Measurements from ENCODE around the gene TNFRSF18.

GRCh38 chr1:1215080-1215676 is 8.8 kb upstream of the TNFRSF18 start:
- TF ChIP-seq, protein P1, sequence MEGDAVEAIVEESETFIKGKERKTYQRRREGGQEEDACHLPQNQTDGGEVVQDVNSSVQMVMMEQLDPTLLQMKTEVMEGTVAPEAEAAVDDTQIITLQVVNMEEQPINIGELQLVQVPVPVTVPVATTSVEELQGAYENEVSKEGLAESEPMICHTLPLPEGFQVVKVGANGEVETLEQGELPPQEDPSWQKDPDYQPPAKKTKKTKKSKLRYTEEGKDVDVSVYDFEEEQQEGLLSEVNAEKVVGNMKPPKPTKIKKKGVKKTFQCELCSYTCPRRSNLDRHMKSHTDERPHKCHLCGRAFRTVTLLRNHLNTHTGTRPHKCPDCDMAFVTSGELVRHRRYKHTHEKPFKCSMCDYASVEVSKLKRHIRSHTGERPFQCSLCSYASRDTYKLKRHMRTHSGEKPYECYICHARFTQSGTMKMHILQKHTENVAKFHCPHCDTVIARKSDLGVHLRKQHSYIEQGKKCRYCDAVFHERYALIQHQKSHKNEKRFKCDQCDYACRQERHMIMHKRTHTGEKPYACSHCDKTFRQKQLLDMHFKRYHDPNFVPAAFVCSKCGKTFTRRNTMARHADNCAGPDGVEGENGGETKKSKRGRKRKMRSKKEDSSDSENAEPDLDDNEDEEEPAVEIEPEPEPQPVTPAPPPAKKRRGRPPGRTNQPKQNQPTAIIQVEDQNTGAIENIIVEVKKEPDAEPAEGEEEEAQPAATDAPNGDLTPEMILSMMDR (IDR thresholded peaks at IDR 0.05; ENCODE audit: low read depth, low read length, poor library complexity, severe bottlenecking): no peak
- TF ChIP-seq EZH2phosphoT487 (IDR thresholded peaks at IDR 0.05; ENCODE audit: borderline replicate concordance, low read length): no peak

Measured in DOHH2 (cell line).